MCF 10A (cell line): ENCODE data around the gene WT1. TPM values are rescaled to one million over a fixed set of nuclear protein-coding genes. Genes with fewer than 3 reads are reported as not detected.
A peak's percentile ranks its signal among the peaks of the same experiment; 100 is the strongest.

Experiments used
- BruUV-seq: library from RNA; stranded (reverse); fragments of 400-500 nt; replicated peaks from 2 replicates; lab custom pipeline; 2021; lab: Mats Ljungman, UMichigan
- CTCF ChIA-PET: fragments of 300-600 bp; sonication (Branson Sonifier 250); formaldehyde crosslinking; extraction: SDS; loops from one replicate; lab custom pipeline; 2021; ENCODE audit warnings: antibody characterized with exemption, inconsistent platforms; lab: Yijun Ruan, JAX
- POLR2A ChIA-PET: fragments of 300-600, 350-650 bp; sonication (Branson Sonifier 250); formaldehyde crosslinking; extraction: SDS; loops from one replicate; lab custom pipeline; 2020; ENCODE audit warnings: antibody characterized with exemption, inconsistent platforms; lab: Yijun Ruan, JAX
- DNase-seq: peaks from one replicate; pipeline ENCODE4 v3.0.0-alpha.2; 2018; ENCODE audit not compliant: unreplicated experiment
- H3K27ac Mint-ChIP-seq: one replicate; pipeline ENCODE4 v1.8.0; 2022; ENCODE audit warnings: mild to moderate bottlenecking, low read depth, mixed read lengths; ENCODE audit not compliant: unreplicated experiment
- H3K27me3 Mint-ChIP-seq: one replicate; pipeline ENCODE4 v1.8.0; 2022; ENCODE audit warnings: mixed read lengths; ENCODE audit not compliant: insufficient read depth, unreplicated experiment
- H3K36me3 Mint-ChIP-seq: one replicate; pipeline ENCODE4 v1.8.0; 2022; ENCODE audit warnings: mild to moderate bottlenecking, moderate library complexity, mixed read lengths; ENCODE audit not compliant: insufficient read depth, unreplicated experiment
- H3K4me1 Mint-ChIP-seq: one replicate; pipeline ENCODE4 v1.8.0; 2022; ENCODE audit warnings: mixed read lengths; ENCODE audit not compliant: insufficient read depth, unreplicated experiment
- H3K4me3 Mint-ChIP-seq: one replicate; pipeline ENCODE4 v1.8.0; 2022; ENCODE audit warnings: mild to moderate bottlenecking, moderate library complexity, mixed read lengths; ENCODE audit not compliant: unreplicated experiment
- H3K9me3 Mint-ChIP-seq: one replicate; pipeline ENCODE4 v1.8.0; 2022; ENCODE audit warnings: mixed read lengths; ENCODE audit not compliant: unreplicated experiment
- CTCF ChIP-seq: fragments of 200-600 bp; IDR thresholded peaks from one replicate; pipeline ENCODE4 v1.8.0; 2022; ENCODE audit warnings: antibody characterized with exemption, mild to moderate bottlenecking; ENCODE audit not compliant: unreplicated experiment
- intact Hi-C: fragments of 100-400 bp; cut with micrococcal nuclease; formaldehyde crosslinking; loops from 2 replicates; pipeline ENCODE4 v1.14.1; 2022
- total RNA-seq: library from RNA; stranded (reverse); gene quantifications from 2 replicates; pipeline ENCODE4 v1.2.3, GENCODE V29; 2022

Gene WT1
- total RNA-seq, 1 experiment from 2014 or later = 0.61 TPM

GRCh38 chr11:32388365-32388764, 47.0 kb downstream of the WT1 start:
- no peak overlapping the region for H3K4me3 Mint-ChIP-seq
- no peak for DNase-seq
- no peaks in the 10 kb centered on the region for H3K9me3 Mint-ChIP-seq
- POLR2A ChIA-PET = no interaction called here
- no peak for TF ChIP-seq CTCF
- H3K27ac Mint-ChIP-seq = no peak overlapping the region
- CTCF ChIA-PET = interaction anchor here (0.6 to 2.0 kb wide), 3 partner anchors 15 to 235 kb away, joined by 3 to 6 read pairs (median 3); no protein-coding TSS in a partner anchor
- H3K27me3 Mint-ChIP-seq = no peaks in the 10 kb centered on the region
- intact Hi-C loops = loop anchor here (10.0 kb wide), 1 partner anchor 196 kb away; the partner anchor contains the start of gene EIF3M
- no peaks in the 10 kb centered on the region for H3K36me3 Mint-ChIP-seq
- H3K4me1 Mint-ChIP-seq = no peaks in the 10 kb centered on the region
- no TSS peak for BruUV-seq

DNA sequence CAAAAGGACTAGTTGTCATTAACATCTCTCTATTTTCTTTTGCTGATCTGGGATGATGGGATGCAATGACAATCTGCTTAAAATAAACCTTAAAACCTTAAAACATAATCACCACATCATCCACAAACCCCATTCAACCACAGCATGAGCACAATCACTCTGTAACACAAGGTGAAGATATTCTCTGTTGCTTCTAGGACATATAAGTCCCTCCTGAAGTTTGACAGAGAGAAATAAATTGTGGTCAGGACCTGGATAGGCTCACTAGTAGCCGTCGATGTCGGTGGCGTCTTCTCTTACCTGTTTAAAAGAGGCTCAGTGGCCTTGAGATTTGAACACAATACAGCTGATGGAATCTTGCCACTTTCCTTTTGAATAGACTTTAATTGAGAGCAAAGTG, 47.9 kb downstream of the WT1 start:
- intact Hi-C loops = loop anchor here (10.0 kb wide), 1 partner anchor 197 kb away; the partner anchor contains the start of gene EIF3M
- H3K27ac Mint-ChIP-seq = no peak overlapping the region
- H3K4me3 Mint-ChIP-seq = no peak overlapping the region
- no peaks in the 10 kb centered on the region for H3K4me1 Mint-ChIP-seq
- no peak for DNase-seq
- no TSS peak for BruUV-seq
- no peak for TF ChIP-seq CTCF
- POLR2A ChIA-PET = interaction anchor here (0.6 to 0.7 kb wide), 2 partner anchors 12 to 465 kb away, joined by 3 to 4 read pairs; no protein-coding TSS in a partner anchor
- no peaks in the 10 kb centered on the region for H3K9me3 Mint-ChIP-seq
- CTCF ChIA-PET = interaction anchor here (0.7 to 2.8 kb wide), 11 partner anchors 15 to 419 kb away, joined by 3 to 21 read pairs (median 4); no protein-coding TSS in a partner anchor
- H3K36me3 Mint-ChIP-seq = no peaks in the 10 kb centered on the region
- H3K27me3 Mint-ChIP-seq = peaks cover 6% of the 10 kb centered on the region

DNA sequence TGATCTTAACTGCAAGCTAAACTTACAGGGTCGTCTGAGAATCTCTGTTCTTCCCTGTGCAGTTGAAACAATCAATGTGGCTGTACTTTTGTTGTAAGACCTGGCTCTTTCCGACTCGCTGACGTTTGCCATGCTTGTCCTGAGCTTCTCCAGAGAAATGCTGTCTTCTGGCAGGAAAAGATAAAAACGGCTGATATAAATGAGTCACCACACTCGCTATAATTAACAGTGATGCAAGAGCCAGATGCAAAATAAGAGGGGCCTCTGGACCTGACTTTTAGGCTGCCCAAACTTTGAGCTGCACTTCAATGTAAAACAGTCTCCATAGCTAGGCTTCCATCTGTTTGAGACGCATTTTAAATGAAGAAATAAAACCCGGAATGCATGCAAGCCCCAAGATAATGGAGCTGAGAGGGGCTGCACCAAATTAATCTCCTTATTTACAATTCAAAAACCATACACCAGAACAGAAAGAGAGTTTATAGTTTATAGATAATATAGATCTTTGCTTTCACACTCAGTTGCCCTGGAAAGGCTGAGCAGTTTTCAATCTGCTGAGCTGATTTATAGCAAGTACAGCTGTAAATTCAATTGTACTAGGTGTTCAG, 48.5 kb downstream of the WT1 start:
- CTCF ChIA-PET = interaction anchor here (0.6 to 2.8 kb wide), 28 partner anchors 7 to 420 kb away, joined by 3 to 21 read pairs (median 4); partner anchors contain the start of genes CCDC73 and EIF3M
- peaks cover 6% of the 10 kb centered on the region for H3K27me3 Mint-ChIP-seq
- no peaks in the 10 kb centered on the region for H3K36me3 Mint-ChIP-seq

More for the DNA sequence above, 48.5 kb downstream of the WT1 start:
- peak; percentile 40 for DNase-seq
- POLR2A ChIA-PET = interaction anchor here (0.5 to 1.0 kb wide), 4 partner anchors 11 to 1464 kb away, joined by 3 to 5 read pairs (median 4); no protein-coding TSS in a partner anchor
- H3K4me1 Mint-ChIP-seq = no peaks in the 10 kb centered on the region
- intact Hi-C loops = loop anchor here (1.0 to 10.0 kb wide), 2 partner anchors 198 to 406 kb away; partner anchors contain the start of gene EIF3M
- BruUV-seq = no TSS peak
- no peak overlapping the region for H3K4me3 Mint-ChIP-seq
- no peak for TF ChIP-seq CTCF
- H3K9me3 Mint-ChIP-seq = no peaks in the 10 kb centered on the region
- H3K27ac Mint-ChIP-seq = no peak overlapping the region
